Fibroblast of lung (primary cell): ENCODE measurements around the gene PIK3CB. TPM values are rescaled to one million over a fixed set of nuclear protein-coding genes. Genes with fewer than 3 reads are reported as not detected.

Source experiments
- DNase-seq, 2 donors: peaks; one replicate each; pipeline versions ENCODE4 v3.0.0 to v3.0.0-alpha.2; 2010; ENCODE audit warnings: low read depth in 2 of 2
- H2AFZ ChIP-seq: 2 replicates; pipeline ENCODE4 v1.5.1; 2012; ENCODE audit warnings: low read length, control low read depth, inconsistent platforms
- H3K27ac ChIP-seq: 2 replicates; pipeline ENCODE4 v1.5.1; 2011; ENCODE audit warnings: low read length, control low read depth; ENCODE audit not compliant: insufficient read depth
- H3K27me3 ChIP-seq: 2 replicates; pipeline ENCODE4 v1.5.1; 2011; ENCODE audit warnings: mild to moderate bottlenecking, low read length; ENCODE audit not compliant: control insufficient read depth, insufficient read depth
- H3K36me3 ChIP-seq: 2 replicates; pipeline ENCODE4 v1.5.1; 2011; ENCODE audit warnings: low read length; ENCODE audit not compliant: control insufficient read depth, insufficient read depth
- H3K4me1 ChIP-seq: 2 replicates; pipeline ENCODE4 v1.5.1; 2011; ENCODE audit warnings: low read length; ENCODE audit not compliant: control insufficient read depth, insufficient read depth; ENCODE audit errors: extremely low read depth
- H3K4me2 ChIP-seq: 2 replicates; pipeline ENCODE4 v1.5.1; 2011; ENCODE audit warnings: low read length, control low read depth; ENCODE audit not compliant: insufficient read depth; ENCODE audit errors: extremely low read depth
- H3K4me3 ChIP-seq, 4 experiments: fragments of 200-600 bp in 1 of 4; sonication (generic) in 1 of 4; replicated peaks in 1 of 4; 2 replicates each; pipeline ENCODE4 v1.5.1; 2011 to 2016; ENCODE audit warnings: low read length in 4 of 4, low read depth in 3 of 4, mild to moderate bottlenecking in 3 of 4, control low read depth in 2 of 4, inconsistent platforms in 1 of 4, mixed read lengths in 1 of 4; ENCODE audit not compliant: insufficient read depth in 1 of 4; ENCODE audit errors: control extremely low read depth in 1 of 4
- H3K79me2 ChIP-seq: 2 replicates; pipeline ENCODE4 v1.5.1; 2012; ENCODE audit warnings: mild to moderate bottlenecking, low read length, inconsistent platforms; ENCODE audit not compliant: control insufficient read depth, insufficient read depth
- H3K9ac ChIP-seq: 2 replicates; pipeline ENCODE4 v1.5.1; 2011; ENCODE audit warnings: mild to moderate bottlenecking, low read length, control low read depth; ENCODE audit not compliant: insufficient read depth
- H3K9me3 ChIP-seq: 2 replicates; pipeline ENCODE4 v1.5.1; 2012; ENCODE audit warnings: low read depth, low read length; ENCODE audit not compliant: control insufficient read depth, insufficient read depth
- H4K20me1 ChIP-seq: 2 replicates; pipeline ENCODE4 v1.5.1; 2011; ENCODE audit warnings: low read length; ENCODE audit not compliant: control insufficient read depth, insufficient read depth; ENCODE audit errors: extremely low read depth
- CTCF ChIP-seq, 2 donors: IDR thresholded peaks in 1 of 2; conservative IDR thresholded peaks in 1 of 2; 1 replicate in 1 of 2; 2 replicates in 1 of 2; pipeline ENCODE4 v1.5.1; 2011 to 2012; ENCODE audit warnings: low read length in 2 of 2, control low read depth in 1 of 2, inconsistent platforms in 1 of 2, low read depth in 1 of 2, mild to moderate bottlenecking in 1 of 2
- EZH2 ChIP-seq: IDR thresholded peaks from 2 replicates; pipeline ENCODE4 v1.5.1; 2012; ENCODE audit warnings: low read length, control low read depth, mild to moderate bottlenecking; ENCODE audit errors: missing control alignments
- polyA plus RNA-seq, 2 donors: library from polyadenylated mRNA; depleted of rRNA in 1 of 2; stranded (reverse) in 1 of 2; unstranded in 1 of 2; fragments of >200 nt; gene quantifications; 2 replicates each; pipeline ENCODE4 v1.2.1, GENCODE V29; 2011 to 2012; ENCODE audit warnings: missing spikeins in 1 of 2
- total RNA-seq: library from RNA; depleted of rRNA; stranded (reverse); fragments of >200 nt; gene quantifications from 2 replicates; pipeline ENCODE4 v1.2.1, GENCODE V29; 2014

PIK3CB gene
- total and polyA plus RNA-seq, 2 donors (not counting 1 experiment from before 2014, with no cell fraction given) = 12.4 to 17.0 TPM

GRCh38 chr3:138646513-138646912 lies 188.2 kb downstream of the PIK3CB start:
- H4K20me1 ChIP-seq = no peaks in the 10 kb centered on the region
- no peak for DNase-seq
- H3K9ac ChIP-seq = no peak overlapping the region
- H3K4me3 ChIP-seq = no peak overlapping the region
- no peak overlapping the region for H2AFZ ChIP-seq
- no peaks in the 10 kb centered on the region for H3K9me3 ChIP-seq
- TF ChIP-seq CTCF (conservative IDR thresholded peaks at IDR 0.05 in 1 of 2, IDR thresholded peaks at IDR 0.05 in 1 of 2; ENCODE audit: low read depth in 1 of 2, low read length in 2 of 2) (no peak), EZH2 (no peak)
- H3K27me3 ChIP-seq = no peaks in the 10 kb centered on the region
- H3K36me3 ChIP-seq = peaks cover 12% of the 10 kb centered on the region
- H3K4me2 ChIP-seq = no peak overlapping the region
- H3K27ac ChIP-seq = no peak overlapping the region
- H3K4me1 ChIP-seq = no peaks in the 10 kb centered on the region
- H3K79me2 ChIP-seq = no peaks in the 10 kb centered on the region

GRCh38 chr3:138646008-138646407 lies 188.7 kb downstream of the PIK3CB start:
- no peak for DNase-seq
- Histone ChIP-seq H3K4me2 (no peak overlapping the region), H3K4me3 (no peak overlapping the region), H3K79me2 (no peaks in the 10 kb centered on the region), H4K20me1 (no peaks in the 10 kb centered on the region), H3K9ac (no peak overlapping the region), H3K9me3 (no peaks in the 10 kb centered on the region), H2AFZ (no peak overlapping the region), H3K4me1 (no peaks in the 10 kb centered on the region), H3K27me3 (no peaks in the 10 kb centered on the region), H3K36me3 (peaks cover 12% of the 10 kb centered on the region), H3K27ac (no peak overlapping the region)
- TF ChIP-seq CTCF (conservative IDR thresholded peaks at IDR 0.05 in 1 of 2, IDR thresholded peaks at IDR 0.05 in 1 of 2; ENCODE audit: low read depth in 1 of 2, low read length in 2 of 2) (no peak), EZH2 (no peak)

- no peak for DNase-seq
- H3K4me1 ChIP-seq = no peaks in the 10 kb centered on the region
- H3K27ac ChIP-seq = no peak overlapping the region
- H3K4me2 ChIP-seq = no peak overlapping the region
- no peaks in the 10 kb centered on the region for H3K36me3 ChIP-seq
- no peaks in the 10 kb centered on the region for H3K9me3 ChIP-seq
- H3K4me3 ChIP-seq = no peak overlapping the region
- TF ChIP-seq EZH2 (no peak), CTCF (conservative IDR thresholded peaks at IDR 0.05 in 1 of 2, IDR thresholded peaks at IDR 0.05 in 1 of 2; ENCODE audit: low read depth in 1 of 2, low read length in 2 of 2) (no peak)
- no peak overlapping the region for H3K9ac ChIP-seq
- H3K79me2 ChIP-seq = no peaks in the 10 kb centered on the region
- H3K27me3 ChIP-seq = no peaks in the 10 kb centered on the region
- H2AFZ ChIP-seq = no peak overlapping the region
- H4K20me1 ChIP-seq = no peaks in the 10 kb centered on the region
These were observed 191.8 kb downstream of the PIK3CB start for GRCh38 chr3:138642927-138643253.
